Activated B cell treated with CpG ODN at 0.5 μM for 24 hours (primary cell): ENCODE results near the gene TUBB4A. TPM values are rescaled to one million over a fixed set of nuclear protein-coding genes. Genes with fewer than 3 reads are reported as not detected.

Experiments used
- ATAC-seq: fragments of 200-7000 bp; cut with Tn5 transposase; one replicate; pipeline ENCODE4 v1.10.0; 2021; ENCODE audit warnings: low read depth, mild to moderate bottlenecking, moderate library complexity
- CTCF ChIA-PET: fragments of 350-600 bp; sonication (Branson Sonifier 250); formaldehyde crosslinking; loops from one replicate; lab custom pipeline; 2021; ENCODE audit warnings: antibody characterized with exemption; lab: Charles Lee
- POLR2A ChIA-PET: fragments of 350-600 bp; sonication (Branson Sonifier 250); formaldehyde crosslinking; loops from one replicate; lab custom pipeline; 2021; ENCODE audit warnings: antibody characterized with exemption; lab: Charles Lee
- DNase-seq: peaks from one replicate; pipeline ENCODE4 v3.0.0; 2022
- H3K27ac Mint-ChIP-seq: one replicate; pipeline ENCODE4 v1.8.0; 2020; ENCODE audit warnings: mixed read lengths
- H3K27me3 Mint-ChIP-seq: one replicate; pipeline ENCODE4 v1.8.0; 2021; ENCODE audit warnings: mixed read lengths
- H3K36me3 Mint-ChIP-seq: one replicate; pipeline ENCODE4 v1.8.0; 2021; ENCODE audit warnings: low read depth, mixed read lengths
- H3K4me1 Mint-ChIP-seq: one replicate; pipeline ENCODE4 v1.8.0; 2021; ENCODE audit warnings: mixed read lengths
- H3K4me3 Mint-ChIP-seq: one replicate; pipeline ENCODE4 v1.8.0; 2020; ENCODE audit warnings: mild to moderate bottlenecking, mixed read lengths
- H3K9me3 Mint-ChIP-seq: one replicate; pipeline ENCODE4 v1.8.0; 2020; ENCODE audit warnings: mixed read lengths
- intact Hi-C: fragments of 100-400 bp; cut with micrococcal nuclease; formaldehyde crosslinking; loops from one replicate; pipeline ENCODE4 v1.15.1; 2024
- total RNA-seq: library from RNA; stranded (reverse); gene quantifications from 2 replicates; pipeline ENCODE4 v1.2.3, GENCODE V29; 2022
- TF ChIP-seq, protein P1 (sequence below): fragments of 200-600 bp; IDR thresholded peaks from one replicate; pipeline ENCODE4 v1.8.0; 2022; ENCODE audit warnings: antibody characterized with exemption, mild to moderate bottlenecking

Gene TUBB4A
- total RNA-seq, 1 donor from 2014 or later = 13.2 TPM

DNA sequence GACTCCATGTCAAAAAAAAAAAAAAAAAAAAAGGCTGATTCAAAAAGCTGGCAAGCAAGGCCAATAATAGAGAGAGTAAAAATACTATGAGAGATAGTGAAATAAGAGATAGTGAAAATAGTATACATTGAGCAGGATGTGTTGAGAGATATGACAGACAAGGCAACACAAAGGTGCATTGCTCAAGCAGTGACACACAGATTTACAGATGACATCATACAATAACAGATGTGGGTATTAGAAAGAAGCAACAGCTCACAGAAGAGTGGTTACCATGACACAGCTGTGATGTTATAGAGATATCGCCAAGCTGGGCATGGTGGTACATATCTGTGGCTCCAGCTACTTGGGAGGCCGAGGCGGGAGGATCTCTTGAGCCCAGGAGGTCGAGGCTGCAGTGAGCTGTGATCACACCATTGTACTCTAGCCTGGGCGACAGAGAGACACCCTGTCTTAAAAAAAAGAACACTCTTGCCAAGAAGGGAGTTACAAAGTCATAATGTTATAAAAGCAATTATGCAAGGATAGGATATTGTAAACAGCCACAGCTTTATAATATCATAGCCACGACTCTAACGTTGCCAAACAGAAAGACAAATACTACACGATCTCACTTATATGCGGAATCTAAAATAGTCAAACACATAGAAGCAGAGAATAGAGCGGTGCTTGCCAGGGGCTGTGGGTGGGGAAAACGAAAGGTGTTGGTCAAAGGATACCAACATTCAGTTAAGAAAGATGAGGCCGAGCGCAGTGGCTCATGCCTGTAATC is 39.0 kb upstream of the TUBB4A start:
- POLR2A ChIA-PET = interaction anchor here (0.5 to 1.1 kb wide), 6 partner anchors 19 to 1668 kb away, joined by 3 to 5 read pairs (median 4); partner anchors contain the start of gene CERS4
- Mint-ChIP-seq H3K9me3 (peaks cover 1% of the 10 kb centered on the region), H3K4me3 (no peak overlapping the region), H3K27ac (no peak overlapping the region), H3K36me3 (peaks cover under 1% of the 10 kb centered on the region), H3K4me1 (peaks cover 33% of the 10 kb centered on the region), H3K27me3 (no peaks in the 10 kb centered on the region)
- ATAC-seq (no peak), DNase-seq (no peak)
- TF ChIP-seq, protein P1, sequence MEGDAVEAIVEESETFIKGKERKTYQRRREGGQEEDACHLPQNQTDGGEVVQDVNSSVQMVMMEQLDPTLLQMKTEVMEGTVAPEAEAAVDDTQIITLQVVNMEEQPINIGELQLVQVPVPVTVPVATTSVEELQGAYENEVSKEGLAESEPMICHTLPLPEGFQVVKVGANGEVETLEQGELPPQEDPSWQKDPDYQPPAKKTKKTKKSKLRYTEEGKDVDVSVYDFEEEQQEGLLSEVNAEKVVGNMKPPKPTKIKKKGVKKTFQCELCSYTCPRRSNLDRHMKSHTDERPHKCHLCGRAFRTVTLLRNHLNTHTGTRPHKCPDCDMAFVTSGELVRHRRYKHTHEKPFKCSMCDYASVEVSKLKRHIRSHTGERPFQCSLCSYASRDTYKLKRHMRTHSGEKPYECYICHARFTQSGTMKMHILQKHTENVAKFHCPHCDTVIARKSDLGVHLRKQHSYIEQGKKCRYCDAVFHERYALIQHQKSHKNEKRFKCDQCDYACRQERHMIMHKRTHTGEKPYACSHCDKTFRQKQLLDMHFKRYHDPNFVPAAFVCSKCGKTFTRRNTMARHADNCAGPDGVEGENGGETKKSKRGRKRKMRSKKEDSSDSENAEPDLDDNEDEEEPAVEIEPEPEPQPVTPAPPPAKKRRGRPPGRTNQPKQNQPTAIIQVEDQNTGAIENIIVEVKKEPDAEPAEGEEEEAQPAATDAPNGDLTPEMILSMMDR = no peak
- intact Hi-C loops = no loop called here
- CTCF ChIA-PET = interaction anchor here (0.7 kb wide), 1 partner anchor 414 kb away, joined by 3 read pairs; no protein-coding TSS in a partner anchor

DNA sequence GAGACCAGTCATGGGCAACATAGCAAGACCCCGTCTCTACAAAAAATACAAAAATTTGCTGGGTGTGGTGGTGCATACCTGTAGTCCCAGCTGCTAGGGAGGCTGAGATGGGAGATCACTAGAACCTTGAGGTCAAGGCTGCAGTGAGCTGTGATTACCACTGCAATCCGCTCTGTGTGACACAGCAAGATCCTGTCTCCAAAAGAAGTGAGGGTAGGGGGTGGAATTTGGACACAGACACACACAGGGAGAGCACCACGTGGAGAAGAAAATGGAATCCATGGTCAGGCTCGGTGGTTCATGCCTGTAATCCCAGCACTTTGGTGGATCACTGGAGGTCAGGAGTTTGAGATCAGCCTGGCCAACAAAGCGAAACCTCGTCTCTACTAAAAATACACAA is 37.4 kb upstream of the TUBB4A start:
- intact Hi-C loops = no loop called here

DNA sequence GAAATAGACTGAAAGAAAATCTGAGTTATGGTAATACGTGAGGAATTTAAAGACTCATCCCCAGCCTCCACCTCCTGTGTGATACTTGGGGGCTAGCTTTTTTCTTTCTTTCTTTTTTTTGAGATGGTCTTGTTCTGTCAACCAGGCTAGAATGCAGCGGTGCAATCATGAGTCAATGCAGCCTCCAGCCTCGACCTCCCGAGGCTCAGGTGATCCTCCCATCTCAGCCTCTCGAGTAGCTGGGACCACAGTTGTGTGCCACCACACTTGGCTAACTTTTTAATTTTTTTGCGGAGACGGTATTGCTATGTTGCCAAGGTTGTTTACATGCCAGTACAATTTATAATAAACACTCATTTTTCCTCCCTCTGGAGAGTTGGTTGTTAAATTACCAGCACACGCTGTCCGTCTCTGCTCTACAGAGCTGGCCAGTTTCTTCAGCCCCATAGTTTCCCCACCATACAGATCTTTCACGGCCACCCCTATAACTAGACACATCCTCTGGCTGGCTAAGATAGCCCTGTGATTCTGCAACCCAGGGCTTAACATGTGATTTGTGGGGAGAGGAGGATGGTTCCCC is 33.5 kb upstream of the TUBB4A start:
- Mint-ChIP-seq H3K27ac (peak overlapping the region; percentile 83), H3K4me3 (peak overlapping the region; percentile 59), H3K9me3 (peaks cover 5% of the 10 kb centered on the region), H3K27me3 (peaks cover 5% of the 10 kb centered on the region), H3K4me1 (peaks cover 57% of the 10 kb centered on the region), H3K36me3 (peaks cover 15% of the 10 kb centered on the region)
- POLR2A ChIA-PET = interaction anchor here (0.6 to 3.6 kb wide), 11 partner anchors 8 to 386 kb away, joined by 3 to 34 read pairs (median 5); partner anchors contain the start of gene CD70
- DNase-seq (no peak), ATAC-seq (no peak)
- intact Hi-C loops = loop anchor here (2.0 kb wide), 1 partner anchor 13 kb away; no protein-coding TSS in a partner anchor
- TF ChIP-seq, protein P1 = no peak
- CTCF ChIA-PET = interaction anchor here (0.8 to 1.3 kb wide), 4 partner anchors 15 to 95 kb away, joined by 3 to 5 read pairs (median 4); no protein-coding TSS in a partner anchor

More for the DNA sequence above, 37.4 kb upstream of the TUBB4A start:
- no peak for DNase-seq
- H3K27me3 Mint-ChIP-seq = no peaks in the 10 kb centered on the region
- H3K9me3 Mint-ChIP-seq = peaks cover 5% of the 10 kb centered on the region
- no peak for ATAC-seq
- peaks cover 7% of the 10 kb centered on the region for H3K36me3 Mint-ChIP-seq
- TF ChIP-seq, protein P1 = no peak
- no peak overlapping the region for H3K27ac Mint-ChIP-seq
- ChIA-PET POLR2A (interaction anchor here (0.6 to 1.1 kb wide), 4 partner anchors 12 to 338 kb away, joined by 4 to 7 read pairs (median 4); no protein-coding TSS in a partner anchor), CTCF (interaction anchor here (1.3 kb wide), 1 partner anchor 23 kb away, joined by 3 read pairs; no protein-coding TSS in a partner anchor)
- H3K4me1 Mint-ChIP-seq = peaks cover 40% of the 10 kb centered on the region
- no peak overlapping the region for H3K4me3 Mint-ChIP-seq

DNA sequence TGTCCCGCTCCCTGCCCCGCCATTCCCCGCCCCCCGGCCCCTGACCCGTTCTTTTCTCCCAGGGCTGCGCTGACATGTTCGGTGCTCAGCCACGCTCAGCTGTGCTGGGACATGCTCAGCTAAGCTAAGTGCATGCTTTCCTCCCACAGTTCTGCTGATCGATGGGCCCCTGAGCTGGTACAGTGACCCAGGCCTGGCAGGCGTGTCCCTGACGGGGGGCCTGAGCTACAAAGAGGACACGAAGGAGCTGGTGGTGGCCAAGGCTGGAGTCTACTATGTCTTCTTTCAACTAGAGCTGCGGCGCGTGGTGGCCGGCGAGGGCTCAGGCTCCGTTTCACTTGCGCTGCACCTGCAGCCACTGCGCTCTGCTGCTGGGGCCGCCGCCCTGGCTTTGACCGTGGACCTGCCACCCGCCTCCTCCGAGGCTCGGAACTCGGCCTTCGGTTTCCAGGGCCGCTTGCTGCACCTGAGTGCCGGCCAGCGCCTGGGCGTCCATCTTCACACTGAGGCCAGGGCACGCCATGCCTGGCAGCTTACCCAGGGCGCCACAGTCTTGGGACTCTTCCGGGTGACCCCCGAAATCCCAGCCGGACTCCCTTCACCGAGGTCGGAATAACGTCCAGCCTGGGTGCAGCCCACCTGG is 32.5 kb upstream of the TUBB4A start:
- no peak for DNase-seq
- TF ChIP-seq, protein P1 = no peak
- Mint-ChIP-seq H3K27ac (no peak overlapping the region), H3K9me3 (peaks cover 5% of the 10 kb centered on the region), H3K4me3 (no peak overlapping the region), H3K4me1 (peaks cover 68% of the 10 kb centered on the region), H3K27me3 (peaks cover 9% of the 10 kb centered on the region), H3K36me3 (peaks cover 15% of the 10 kb centered on the region)
- no peak for ATAC-seq
- ChIA-PET CTCF (interaction anchor here (0.7 kb wide), 1 partner anchor 14 kb away, joined by 3 read pairs; no protein-coding TSS in a partner anchor), POLR2A (interaction anchor here (0.6 to 1.6 kb wide), 4 partner anchors 14 to 238 kb away, joined by 3 to 8 read pairs (median 4); partner anchors contain the start of gene VAV1)
- intact Hi-C loops = no loop called here
